ENCODE data around the gene WDR49.

Gene WDR49

DNA sequence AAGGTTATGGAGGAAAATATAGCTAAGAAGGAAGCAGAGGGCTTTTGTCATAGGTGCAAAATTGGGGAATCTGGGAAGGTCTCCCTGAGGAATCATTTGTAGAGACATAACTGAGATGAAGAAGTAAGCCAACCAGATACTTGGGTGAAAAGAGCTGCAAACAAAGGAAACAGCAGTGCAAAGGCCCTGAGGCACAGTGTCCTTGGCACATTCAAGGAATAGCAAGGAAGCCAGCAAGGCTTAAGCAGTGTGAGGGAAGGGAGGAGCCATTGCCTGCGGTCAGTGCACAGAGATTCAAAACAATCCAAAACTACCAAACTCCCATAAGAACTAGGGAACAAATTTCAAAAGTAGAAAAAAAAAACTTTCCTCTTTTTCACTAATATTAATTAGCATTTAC, 88.3 kb downstream of the WDR49 start:
- H3K4me3 ChIP-seq (ENCODE audit: low read depth, low read length): no peak overlapping the region
- CTCF ChIA-PET: no interaction called here
- no peaks in the 10 kb centered on the region for H3K4me1 ChIP-seq (ENCODE audit: control insufficient read depth, insufficient read depth, low read length)
- no peaks in the 10 kb centered on the region for H3K36me3 ChIP-seq (ENCODE audit: control insufficient read depth in 2 of 2, insufficient read depth in 1 of 2, low read length in 2 of 2)
- POLR2A ChIA-PET: no interaction called here
- no peak overlapping the region for H3K27ac ChIP-seq (ENCODE audit: extremely low read depth, low read depth, low read length)
- H3K9me3 ChIP-seq (ENCODE audit: control insufficient read depth, insufficient read depth, low read depth, low read length): no peaks in the 10 kb centered on the region
- no peak for TF ChIP-seq SETDB1 (IDR thresholded peaks at IDR 0.05; ENCODE audit: insufficient read length, low read length)
- peak; percentile 57 for TF ChIP-seq ZNF623 (tag by site-specific recombination; IDR thresholded peaks at IDR 0.05)

GRCh38 chr3:167564612-167565011, 89.1 kb downstream of the WDR49 start:
- POLR2A ChIA-PET: no interaction called here
- CTCF ChIA-PET: no interaction called here
- H3K27ac ChIP-seq (ENCODE audit: extremely low read depth, low read depth, low read length): no peak overlapping the region
- TF ChIP-seq ZNF274 (IDR thresholded peaks at IDR 0.05; ENCODE audit: low read length) (no peak), ZNF274 (tag by site-specific recombination; IDR thresholded peaks at IDR 0.05; ENCODE audit: borderline replicate concordance) (no peak), ZNF660 (tag by site-specific recombination; IDR thresholded peaks at IDR 0.05) (no peak), ZNF24 (tag by site-specific recombination; IDR thresholded peaks at IDR 0.05) (no peak), SCRT2 (tag by site-specific recombination; IDR thresholded peaks at IDR 0.05) (no peak), PRDM6 (tag by site-specific recombination; IDR thresholded peaks at IDR 0.05) (no peak), ZNF549 (tag by site-specific recombination; IDR thresholded peaks at IDR 0.05) (no peak), ZNF341 (tag by site-specific recombination; IDR thresholded peaks at IDR 0.05; ENCODE audit: low read depth) (no peak), KLF8 (tag by site-specific recombination; IDR thresholded peaks at IDR 0.05) (no peak), ZNF391 (tag by site-specific recombination; IDR thresholded peaks at IDR 0.05; ENCODE audit: borderline replicate concordance, low read depth) (no peak), YY1 (tag by site-specific recombination; IDR thresholded peaks at IDR 0.05) (no peak), ZNF768 (tag by site-specific recombination; IDR thresholded peaks at IDR 0.05) (no peak), HOXC10 (CRISPR knock-in tag; IDR thresholded peaks at IDR 0.05) (no peak), ZNF239 (tag by site-specific recombination; IDR thresholded peaks at IDR 0.05) (no peak), IKZF3 (tag by site-specific recombination; IDR thresholded peaks at IDR 0.05) (no peak), ZNF571 (tag by site-specific recombination; IDR thresholded peaks at IDR 0.05) (no peak), ZNF398 (tag by site-specific recombination; IDR thresholded peaks at IDR 0.05) (no peak), ZNF114 (tag by site-specific recombination; IDR thresholded peaks at IDR 0.05) (no peak), KLF17 (tag by site-specific recombination; IDR thresholded peaks at IDR 0.05) (no peak), ZNF354C (tag by site-specific recombination; IDR thresholded peaks at IDR 0.05; ENCODE audit: borderline replicate concordance, low read depth) (no peak)
- H3K9me3 ChIP-seq (ENCODE audit: control insufficient read depth, insufficient read depth, low read depth, low read length): no peaks in the 10 kb centered on the region
- H3K36me3 ChIP-seq (ENCODE audit: control insufficient read depth in 2 of 2, insufficient read depth in 1 of 2, low read length in 2 of 2): no peaks in the 10 kb centered on the region
- no peak overlapping the region for H3K4me3 ChIP-seq (ENCODE audit: low read depth, low read length)
- no peaks in the 10 kb centered on the region for H3K4me1 ChIP-seq (ENCODE audit: control insufficient read depth, insufficient read depth, low read length)

All from HEK293 (cell line).